Ramos (cell line): ENCODE measurements around the gene BRK1.
"Not testable (repeated sequence)": the region's sequence is repeated elsewhere in the genome, so short reads cannot be mapped to it uniquely, and the experiment has no call there.

Source experiments
- in situ Hi-C: fragments of 300-500 bp; cut with MboI; formaldehyde crosslinking; loops from one replicate; pipeline ENCODE4 v1.14.3; 2022; ENCODE audit warnings: low sequenced_read_pairs; ENCODE audit not compliant: unreplicated experiment

The BRK1 gene

DNA sequence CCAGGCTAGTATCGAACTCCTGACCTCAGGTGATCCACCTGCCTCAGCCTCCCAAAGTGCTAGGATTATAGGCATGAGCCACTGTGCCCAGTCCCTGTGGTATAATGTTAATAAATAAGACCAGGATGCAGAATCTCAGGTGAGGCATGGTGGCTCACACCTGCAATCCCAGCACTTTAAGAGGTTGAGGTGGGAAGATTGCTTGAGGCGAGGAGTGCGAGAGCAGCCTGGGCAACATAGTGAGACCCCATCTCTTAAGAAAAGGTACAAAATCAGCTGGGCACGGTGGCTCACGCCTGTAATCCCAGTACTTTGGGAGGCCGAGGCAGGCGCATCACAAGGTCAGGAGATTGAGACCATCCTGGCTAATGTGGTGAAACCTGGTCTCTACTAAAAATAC is 59.9 kb downstream of the BRK1 start:
- in situ Hi-C loops: not testable (repeated sequence)

DNA sequence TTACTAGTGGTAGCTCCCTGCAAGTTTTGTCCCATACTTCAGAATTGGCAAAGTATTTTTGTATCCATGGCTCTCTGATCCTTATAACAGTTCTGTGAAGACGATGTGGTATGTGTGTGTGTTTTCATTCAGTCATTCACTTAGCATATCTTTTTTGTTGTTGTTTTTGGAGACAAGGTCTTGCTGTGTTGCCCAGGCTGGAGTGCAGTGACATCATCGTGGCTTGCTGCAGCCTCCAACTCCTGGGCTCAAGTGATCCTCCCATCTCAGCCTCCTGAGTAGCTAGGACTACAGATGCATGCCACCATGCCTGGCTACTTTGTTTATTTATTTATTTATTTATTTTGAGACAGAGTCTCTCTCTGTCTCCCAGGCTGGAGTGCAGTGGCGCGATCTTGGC is 60.7 kb downstream of the BRK1 start:
- in situ Hi-C loops: not testable (repeated sequence)
